SK-N-SH treated with all-trans-retinoic acid at 6 μM for 48 hours (cell line): Measurements from ENCODE around the gene PKP4.

ENCODE experiments used
- ARNTL ChIP-seq: fragments of 450-650 bp; formaldehyde crosslinking; IDR thresholded peaks from 2 replicates; pipeline ENCODE4 v1.5.0; 2020; ENCODE audit warnings: low read depth, mild to moderate bottlenecking, moderate library complexity, borderline replicate concordance
- BACH2 ChIP-seq: fragments of 250-450 bp; sonication (Bioruptor Pico); IDR thresholded peaks from 2 replicates; pipeline ENCODE4 v1.9.0; 2021; ENCODE audit warnings: mild to moderate bottlenecking, borderline replicate concordance
- GLIS3 ChIP-seq: fragments of 250-450 bp; sonication (Bioruptor Pico); IDR thresholded peaks from 2 replicates; pipeline ENCODE4 v1.5.0; 2020; ENCODE audit warnings: mild to moderate bottlenecking, moderate library complexity
- ISL1 ChIP-seq: fragments of 250-450 bp; sonication (Bioruptor Pico); IDR thresholded peaks from 2 replicates; pipeline ENCODE4 v2.1.2; 2022; ENCODE audit warnings: mild to moderate bottlenecking, moderate library complexity
- RARB ChIP-seq: fragments of 250-450 bp; sonication (Bioruptor Pico); IDR thresholded peaks from 2 replicates; pipeline ENCODE4 v1.8.0; 2021; ENCODE audit warnings: mild to moderate bottlenecking, moderate library complexity
- SNAI2 ChIP-seq: fragments of 250-450 bp; sonication (Bioruptor Pico); IDR thresholded peaks from 2 replicates; pipeline ENCODE4 v1.5.0; 2020; ENCODE audit warnings: mild to moderate bottlenecking, moderate library complexity
- TCF4 ChIP-seq: fragments of 250-450 bp; sonication (Bioruptor Pico); IDR thresholded peaks from 2 replicates; pipeline ENCODE4 v1.8.0; 2021; ENCODE audit warnings: mild to moderate bottlenecking, moderate library complexity, borderline replicate concordance
- TOX ChIP-seq: fragments of 250-450 bp; sonication (Bioruptor Pico); IDR thresholded peaks from 2 replicates; pipeline ENCODE4 v1.8.0; 2021; ENCODE audit warnings: mild to moderate bottlenecking, moderate library complexity, borderline replicate concordance
- ZFP30 ChIP-seq: fragments of 450-650 bp; formaldehyde crosslinking; IDR thresholded peaks from 2 replicates; pipeline ENCODE4 v1.5.0; 2022; ENCODE audit warnings: mild to moderate bottlenecking, moderate library complexity
- TF ChIP-seq, protein P1 (sequence below): fragments of 250-450 bp; sonication (Bioruptor Pico); IDR thresholded peaks from 2 replicates; pipeline ENCODE4 v1.5.0; 2020; ENCODE audit warnings: mild to moderate bottlenecking, moderate library complexity
- TF ChIP-seq, protein P2 (sequence below): fragments of 250-450 bp; sonication (Bioruptor Pico); IDR thresholded peaks from 2 replicates; pipeline ENCODE4 v1.5.1; 2020; ENCODE audit warnings: low read depth, mild to moderate bottlenecking, moderate library complexity
- TF ChIP-seq, protein P3 (sequence below): fragments of 250-450 bp; sonication (Bioruptor Pico); IDR thresholded peaks from 2 replicates; pipeline ENCODE4 v1.8.0; 2020; ENCODE audit warnings: mild to moderate bottlenecking, moderate library complexity, borderline replicate concordance

DNA sequence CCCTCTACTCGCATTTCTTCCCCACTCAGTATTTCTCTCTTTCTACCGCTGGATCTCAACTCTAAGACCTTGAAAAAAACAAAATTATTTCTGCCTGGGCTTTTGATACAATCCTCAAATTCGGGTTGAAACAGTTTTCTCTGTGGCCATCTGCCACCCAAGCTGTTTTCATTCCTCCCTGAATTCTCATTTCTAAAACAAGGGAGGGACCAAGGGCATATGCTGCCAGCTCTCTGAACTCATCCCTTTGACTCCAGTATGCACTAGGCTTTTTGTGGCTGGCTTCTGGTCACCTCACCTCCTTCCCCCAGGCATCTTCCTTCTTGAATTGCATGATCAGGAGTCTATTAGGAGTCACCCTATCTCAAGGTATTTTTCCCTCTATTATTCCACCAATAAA lies 49.7 kb upstream of the PKP4 start:
- no peak for TF ChIP-seq BACH2 (CRISPR knock-in tag)
- TF ChIP-seq TOX (CRISPR knock-in tag), result no peak
- TF ChIP-seq ZFP30, result no peak
- TF ChIP-seq ISL1 (CRISPR knock-in tag), result no peak
- TF ChIP-seq SNAI2 (CRISPR knock-in tag), result no peak
- TF ChIP-seq, protein P1, sequence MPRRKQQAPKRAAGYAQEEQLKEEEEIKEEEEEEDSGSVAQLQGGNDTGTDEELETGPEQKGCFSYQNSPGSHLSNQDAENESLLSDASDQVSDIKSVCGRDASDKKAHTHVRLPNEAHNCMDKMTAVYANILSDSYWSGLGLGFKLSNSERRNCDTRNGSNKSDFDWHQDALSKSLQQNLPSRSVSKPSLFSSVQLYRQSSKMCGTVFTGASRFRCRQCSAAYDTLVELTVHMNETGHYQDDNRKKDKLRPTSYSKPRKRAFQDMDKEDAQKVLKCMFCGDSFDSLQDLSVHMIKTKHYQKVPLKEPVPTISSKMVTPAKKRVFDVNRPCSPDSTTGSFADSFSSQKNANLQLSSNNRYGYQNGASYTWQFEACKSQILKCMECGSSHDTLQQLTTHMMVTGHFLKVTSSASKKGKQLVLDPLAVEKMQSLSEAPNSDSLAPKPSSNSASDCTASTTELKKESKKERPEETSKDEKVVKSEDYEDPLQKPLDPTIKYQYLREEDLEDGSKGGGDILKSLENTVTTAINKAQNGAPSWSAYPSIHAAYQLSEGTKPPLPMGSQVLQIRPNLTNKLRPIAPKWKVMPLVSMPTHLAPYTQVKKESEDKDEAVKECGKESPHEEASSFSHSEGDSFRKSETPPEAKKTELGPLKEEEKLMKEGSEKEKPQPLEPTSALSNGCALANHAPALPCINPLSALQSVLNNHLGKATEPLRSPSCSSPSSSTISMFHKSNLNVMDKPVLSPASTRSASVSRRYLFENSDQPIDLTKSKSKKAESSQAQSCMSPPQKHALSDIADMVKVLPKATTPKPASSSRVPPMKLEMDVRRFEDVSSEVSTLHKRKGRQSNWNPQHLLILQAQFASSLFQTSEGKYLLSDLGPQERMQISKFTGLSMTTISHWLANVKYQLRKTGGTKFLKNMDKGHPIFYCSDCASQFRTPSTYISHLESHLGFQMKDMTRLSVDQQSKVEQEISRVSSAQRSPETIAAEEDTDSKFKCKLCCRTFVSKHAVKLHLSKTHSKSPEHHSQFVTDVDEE, result no peak
- no peak for TF ChIP-seq ARNTL
- TF ChIP-seq, protein P2, sequence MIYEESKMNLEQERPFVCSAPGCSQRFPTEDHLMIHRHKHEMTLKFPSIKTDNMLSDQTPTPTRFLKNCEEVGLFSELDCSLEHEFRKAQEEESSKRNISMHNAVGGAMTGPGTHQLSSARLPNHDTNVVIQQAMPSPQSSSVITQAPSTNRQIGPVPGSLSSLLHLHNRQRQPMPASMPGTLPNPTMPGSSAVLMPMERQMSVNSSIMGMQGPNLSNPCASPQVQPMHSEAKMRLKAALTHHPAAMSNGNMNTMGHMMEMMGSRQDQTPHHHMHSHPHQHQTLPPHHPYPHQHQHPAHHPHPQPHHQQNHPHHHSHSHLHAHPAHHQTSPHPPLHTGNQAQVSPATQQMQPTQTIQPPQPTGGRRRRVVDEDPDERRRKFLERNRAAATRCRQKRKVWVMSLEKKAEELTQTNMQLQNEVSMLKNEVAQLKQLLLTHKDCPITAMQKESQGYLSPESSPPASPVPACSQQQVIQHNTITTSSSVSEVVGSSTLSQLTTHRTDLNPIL (CRISPR knock-in tag), result no peak
- no peak for TF ChIP-seq TCF4 (CRISPR knock-in tag)
- no peak for TF ChIP-seq RARB (CRISPR knock-in tag)
- TF ChIP-seq, protein P3, sequence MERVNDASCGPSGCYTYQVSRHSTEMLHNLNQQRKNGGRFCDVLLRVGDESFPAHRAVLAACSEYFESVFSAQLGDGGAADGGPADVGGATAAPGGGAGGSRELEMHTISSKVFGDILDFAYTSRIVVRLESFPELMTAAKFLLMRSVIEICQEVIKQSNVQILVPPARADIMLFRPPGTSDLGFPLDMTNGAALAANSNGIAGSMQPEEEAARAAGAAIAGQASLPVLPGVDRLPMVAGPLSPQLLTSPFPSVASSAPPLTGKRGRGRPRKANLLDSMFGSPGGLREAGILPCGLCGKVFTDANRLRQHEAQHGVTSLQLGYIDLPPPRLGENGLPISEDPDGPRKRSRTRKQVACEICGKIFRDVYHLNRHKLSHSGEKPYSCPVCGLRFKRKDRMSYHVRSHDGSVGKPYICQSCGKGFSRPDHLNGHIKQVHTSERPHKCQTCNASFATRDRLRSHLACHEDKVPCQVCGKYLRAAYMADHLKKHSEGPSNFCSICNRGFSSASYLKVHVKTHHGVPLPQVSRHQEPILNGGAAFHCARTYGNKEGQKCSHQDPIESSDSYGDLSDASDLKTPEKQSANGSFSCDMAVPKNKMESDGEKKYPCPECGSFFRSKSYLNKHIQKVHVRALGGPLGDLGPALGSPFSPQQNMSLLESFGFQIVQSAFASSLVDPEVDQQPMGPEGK (CRISPR knock-in tag), result no peak
- TF ChIP-seq GLIS3 (CRISPR knock-in tag), result no peak
